Activated CD8-positive, alpha-beta memory T cell treated with anti-CD3 and anti-CD28 coated beads, Interleukin-2, amount 10 ng/mL, durations not matched to agents 7 days and 5 days (primary cell): ENCODE measurements around the gene CDH6. TPM values are rescaled to one million over a fixed set of nuclear protein-coding genes. Genes with fewer than 3 reads are reported as not detected.

ENCODE experiments used
- ATAC-seq: fragments of 150-1000 bp; cut with Tn5 transposase; one replicate; pipeline ENCODE4 v1.10.0; 2021; ENCODE audit warnings: moderate library complexity
- CTCF ChIA-PET: fragments of 350-600 bp; sonication (Branson Sonifier 250); formaldehyde crosslinking; loops from one replicate; lab custom pipeline; 2021; ENCODE audit warnings: antibody characterized with exemption; lab: Charles Lee
- DNase-seq: peaks from one replicate; pipeline ENCODE4 v3.0.0-alpha.2; 2020
- H3K27ac Mint-ChIP-seq: one replicate; pipeline ENCODE4 v1.8.0; 2021; ENCODE audit warnings: mild to moderate bottlenecking, mixed read lengths
- H3K27me3 Mint-ChIP-seq: one replicate; pipeline ENCODE4 v1.8.0; 2021; ENCODE audit warnings: mixed read lengths
- H3K36me3 Mint-ChIP-seq: one replicate; pipeline ENCODE4 v1.8.0; 2021; ENCODE audit warnings: mild to moderate bottlenecking, mixed read lengths
- H3K4me1 Mint-ChIP-seq: one replicate; pipeline ENCODE4 v1.8.0; 2021; ENCODE audit warnings: mixed read lengths
- H3K4me3 Mint-ChIP-seq: one replicate; pipeline ENCODE4 v1.8.0; 2021; ENCODE audit warnings: mild to moderate bottlenecking, moderate library complexity, mixed read lengths
- H3K9me3 Mint-ChIP-seq: one replicate; pipeline ENCODE4 v1.8.0; 2022; ENCODE audit warnings: low read depth, mixed read lengths
- total RNA-seq, 2 experiments: library from RNA; stranded (reverse); gene quantifications; one replicate each; pipeline ENCODE4 v1.2.3, GENCODE V29; 2021

The CDH6 gene
- total RNA-seq, 2 experiments from 2014 or later = not detected

GRCh38 chr5:31213705-31214121 is 20.2 kb downstream of the CDH6 start:
- CTCF ChIA-PET = interaction anchor here (1.3 kb wide), 1 partner anchor 19 kb away, joined by 4 read pairs; no protein-coding TSS in a partner anchor
- ATAC-seq (no peak), DNase-seq (no peak)
- H3K27ac Mint-ChIP-seq = no peak overlapping the region
- no peaks in the 10 kb centered on the region for H3K9me3 Mint-ChIP-seq
- no peaks in the 10 kb centered on the region for H3K36me3 Mint-ChIP-seq
- no peaks in the 10 kb centered on the region for H3K4me1 Mint-ChIP-seq
- H3K27me3 Mint-ChIP-seq = no peaks in the 10 kb centered on the region
- no peak overlapping the region for H3K4me3 Mint-ChIP-seq

DNA sequence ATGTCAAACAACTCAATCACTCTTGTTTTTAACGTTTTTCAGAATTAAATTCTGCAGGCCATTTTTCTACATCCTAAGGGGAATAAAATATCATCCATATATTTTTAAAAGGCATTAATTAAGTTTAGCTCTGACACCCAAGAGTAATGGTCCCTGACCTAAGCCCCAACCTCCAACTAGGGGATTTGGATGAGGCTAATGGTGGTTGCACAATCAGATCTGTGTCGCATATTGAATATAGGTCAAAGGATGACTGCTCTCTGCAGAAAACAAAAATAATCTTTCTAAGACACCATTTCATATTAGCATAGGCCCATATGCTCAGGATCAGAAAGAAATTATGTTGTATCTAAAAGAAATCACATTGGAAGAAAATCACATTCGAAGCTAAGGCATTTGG is 20.7 kb downstream of the CDH6 start:
- Mint-ChIP-seq H3K4me3 (no peak overlapping the region), H3K9me3 (no peaks in the 10 kb centered on the region), H3K36me3 (no peaks in the 10 kb centered on the region), H3K27ac (no peak overlapping the region), H3K4me1 (no peaks in the 10 kb centered on the region), H3K27me3 (no peaks in the 10 kb centered on the region)
- CTCF ChIA-PET = interaction anchor here (1.3 kb wide), 1 partner anchor 18 kb away, joined by 4 read pairs; no protein-coding TSS in a partner anchor
- ATAC-seq (no peak), DNase-seq (no peak)

GRCh38 chr5:31215236-31215635 is 21.8 kb downstream of the CDH6 start:
- no peaks in the 10 kb centered on the region for H3K9me3 Mint-ChIP-seq
- CTCF ChIA-PET = no interaction called here
- no peaks in the 10 kb centered on the region for H3K4me1 Mint-ChIP-seq
- H3K27me3 Mint-ChIP-seq = no peaks in the 10 kb centered on the region
- ATAC-seq = no peak
- no peak for DNase-seq
- no peak overlapping the region for H3K4me3 Mint-ChIP-seq
- H3K36me3 Mint-ChIP-seq = no peaks in the 10 kb centered on the region
- H3K27ac Mint-ChIP-seq = no peak overlapping the region

DNA sequence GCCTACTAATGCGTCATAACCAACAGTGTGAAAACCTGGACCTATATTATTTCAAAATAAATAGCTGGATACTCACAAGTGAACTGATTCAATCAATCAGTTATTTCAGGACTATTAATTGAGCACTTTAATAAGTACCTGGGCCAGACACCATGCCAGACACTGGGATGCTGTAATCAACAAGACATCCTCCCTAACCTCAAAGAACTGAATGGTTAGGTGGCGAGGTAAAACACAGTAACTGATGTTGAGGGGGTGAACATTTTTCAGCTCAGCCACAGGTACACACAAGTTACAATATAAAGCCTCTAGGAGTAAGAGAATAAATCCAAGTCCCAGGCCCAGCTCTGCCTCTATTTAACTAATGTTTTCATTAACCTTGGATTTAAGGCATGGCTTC is 24.0 kb downstream of the CDH6 start:
- DNase-seq (no peak), ATAC-seq (no peak)
- Mint-ChIP-seq H3K27ac (no peak overlapping the region), H3K4me1 (no peaks in the 10 kb centered on the region), H3K4me3 (no peak overlapping the region), H3K27me3 (no peaks in the 10 kb centered on the region), H3K36me3 (no peaks in the 10 kb centered on the region), H3K9me3 (no peaks in the 10 kb centered on the region)
- CTCF ChIA-PET = no interaction called here

GRCh38 chr5:31218978-31219377 is 25.5 kb downstream of the CDH6 start:
- DNase-seq = no peak
- no peaks in the 10 kb centered on the region for H3K27me3 Mint-ChIP-seq
- CTCF ChIA-PET = no interaction called here
- no peak overlapping the region for H3K27ac Mint-ChIP-seq
- no peaks in the 10 kb centered on the region for H3K4me1 Mint-ChIP-seq
- H3K36me3 Mint-ChIP-seq = no peaks in the 10 kb centered on the region
- no peaks in the 10 kb centered on the region for H3K9me3 Mint-ChIP-seq
- ATAC-seq = no peak
- H3K4me3 Mint-ChIP-seq = no peak overlapping the region

- Mint-ChIP-seq H3K4me1 (no peaks in the 10 kb centered on the region), H3K36me3 (no peaks in the 10 kb centered on the region), H3K9me3 (no peaks in the 10 kb centered on the region), H3K27ac (no peak overlapping the region), H3K4me3 (no peak overlapping the region), H3K27me3 (no peaks in the 10 kb centered on the region)
- DNase-seq (no peak), ATAC-seq (no peak)
- CTCF ChIA-PET = no interaction called here
Observed at GRCh38 chr5:31221001-31221400, 27.5 kb downstream of the CDH6 start.

DNA sequence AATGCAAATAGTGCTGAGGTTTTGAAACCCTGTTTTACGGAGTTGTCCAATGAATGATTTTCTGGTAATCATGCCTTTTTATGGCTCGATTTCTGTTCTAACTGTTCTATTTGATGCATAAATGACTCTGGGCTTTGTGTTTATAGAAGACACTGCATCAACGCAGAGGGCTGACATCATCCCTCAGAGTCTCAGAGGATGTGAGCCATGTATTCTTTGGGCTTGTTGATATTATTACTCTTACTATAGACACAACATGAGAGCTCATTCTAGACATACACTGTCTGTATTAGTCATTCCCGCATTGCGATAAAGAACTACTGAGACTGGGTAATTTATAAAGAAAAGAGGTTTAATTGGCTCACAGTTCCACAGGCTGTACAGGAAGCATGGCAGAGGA is 31.6 kb downstream of the CDH6 start:
- no peaks in the 10 kb centered on the region for H3K4me1 Mint-ChIP-seq
- H3K27me3 Mint-ChIP-seq = no peaks in the 10 kb centered on the region
- no peak for DNase-seq
- ATAC-seq = no peak
- no peak overlapping the region for H3K27ac Mint-ChIP-seq
- H3K36me3 Mint-ChIP-seq = no peaks in the 10 kb centered on the region
- CTCF ChIA-PET = no interaction called here
- no peaks in the 10 kb centered on the region for H3K9me3 Mint-ChIP-seq
- no peak overlapping the region for H3K4me3 Mint-ChIP-seq

- Mint-ChIP-seq H3K4me1 (no peaks in the 10 kb centered on the region), H3K27ac (no peak overlapping the region), H3K4me3 (no peak overlapping the region), H3K27me3 (no peaks in the 10 kb centered on the region), H3K9me3 (no peaks in the 10 kb centered on the region), H3K36me3 (no peaks in the 10 kb centered on the region)
- ATAC-seq (no peak), DNase-seq (no peak)
- CTCF ChIA-PET = no interaction called here
Observed at GRCh38 chr5:31225613-31226012, 32.1 kb downstream of the CDH6 start.

- H3K4me3 Mint-ChIP-seq = no peak overlapping the region
- CTCF ChIA-PET = no interaction called here
- H3K27me3 Mint-ChIP-seq = no peaks in the 10 kb centered on the region
- no peaks in the 10 kb centered on the region for H3K4me1 Mint-ChIP-seq
- DNase-seq = no peak
- no peak for ATAC-seq
- no peaks in the 10 kb centered on the region for H3K9me3 Mint-ChIP-seq
- H3K36me3 Mint-ChIP-seq = no peaks in the 10 kb centered on the region
- H3K27ac Mint-ChIP-seq = no peak overlapping the region
Observed at GRCh38 chr5:31226651-31227050, 33.2 kb downstream of the CDH6 start.

DNA sequence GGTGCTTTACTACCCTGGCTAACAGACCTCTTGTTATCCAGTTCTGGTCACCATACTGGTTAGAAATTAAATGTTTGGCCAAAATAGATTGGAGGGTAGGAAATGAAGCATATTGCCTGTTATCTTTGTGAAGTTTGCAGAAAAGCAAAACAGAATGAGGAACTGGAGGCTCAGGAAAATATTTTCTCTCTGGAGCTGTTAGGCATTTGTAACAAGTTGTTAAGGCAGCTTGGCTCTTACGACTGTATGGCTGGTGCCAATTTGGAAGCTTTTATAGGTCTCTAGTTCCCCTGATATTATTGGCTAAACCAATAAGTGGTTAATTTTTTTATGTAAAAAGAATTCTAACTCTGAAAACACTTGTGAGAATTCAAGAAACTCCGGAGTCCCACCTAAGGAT is 35.8 kb downstream of the CDH6 start:
- DNase-seq (no peak), ATAC-seq (no peak)
- CTCF ChIA-PET = no interaction called here
- Mint-ChIP-seq H3K27ac (no peak overlapping the region), H3K27me3 (no peaks in the 10 kb centered on the region), H3K4me3 (no peak overlapping the region), H3K36me3 (no peaks in the 10 kb centered on the region), H3K9me3 (no peaks in the 10 kb centered on the region), H3K4me1 (no peaks in the 10 kb centered on the region)

- Mint-ChIP-seq H3K27me3 (no peaks in the 10 kb centered on the region), H3K27ac (no peak overlapping the region), H3K4me1 (no peaks in the 10 kb centered on the region), H3K36me3 (no peaks in the 10 kb centered on the region), H3K9me3 (no peaks in the 10 kb centered on the region), H3K4me3 (no peak overlapping the region)
- no peak for ATAC-seq
- CTCF ChIA-PET = interaction anchor here (1.1 to 1.6 kb wide), 2 partner anchors 16 to 1190 kb away, joined by 3 to 6 read pairs; no protein-coding TSS in a partner anchor
- no peak for DNase-seq
Observed at GRCh38 chr5:31231177-31231838, 37.8 kb downstream of the CDH6 start.

GRCh38 chr5:31232273-31232888 is 38.9 kb downstream of the CDH6 start:
- H3K4me1 Mint-ChIP-seq = no peaks in the 10 kb centered on the region
- no peak for DNase-seq
- no peak for ATAC-seq
- H3K27ac Mint-ChIP-seq = no peak overlapping the region
- CTCF ChIA-PET = interaction anchor here (0.7 to 1.6 kb wide), 5 partner anchors 15 to 1191 kb away, joined by 3 to 6 read pairs (median 4); no protein-coding TSS in a partner anchor
- no peaks in the 10 kb centered on the region for H3K27me3 Mint-ChIP-seq
- no peak overlapping the region for H3K4me3 Mint-ChIP-seq
- no peaks in the 10 kb centered on the region for H3K9me3 Mint-ChIP-seq
- H3K36me3 Mint-ChIP-seq = no peaks in the 10 kb centered on the region

- DNase-seq (no peak), ATAC-seq (no peak)
- no peak overlapping the region for H3K4me3 Mint-ChIP-seq
- CTCF ChIA-PET = no interaction called here
- no peaks in the 10 kb centered on the region for H3K36me3 Mint-ChIP-seq
- no peaks in the 10 kb centered on the region for H3K9me3 Mint-ChIP-seq
- H3K4me1 Mint-ChIP-seq = no peaks in the 10 kb centered on the region
- no peaks in the 10 kb centered on the region for H3K27me3 Mint-ChIP-seq
- H3K27ac Mint-ChIP-seq = no peak overlapping the region
Observed at GRCh38 chr5:31235381-31235780, 41.9 kb downstream of the CDH6 start.

- Mint-ChIP-seq H3K9me3 (no peaks in the 10 kb centered on the region), H3K27ac (no peak overlapping the region), H3K27me3 (no peaks in the 10 kb centered on the region), H3K4me3 (no peak overlapping the region), H3K36me3 (no peaks in the 10 kb centered on the region), H3K4me1 (no peaks in the 10 kb centered on the region)
- DNase-seq (no peak), ATAC-seq (no peak)
- CTCF ChIA-PET = no interaction called here
Observed at GRCh38 chr5:31236339-31236738, 42.9 kb downstream of the CDH6 start.
